ENCODE measurements around the gene RAE1. TPM values are rescaled to one million over a fixed set of nuclear protein-coding genes. Genes with fewer than 3 reads are reported as not detected.

The RAE1 gene
- total RNA-seq, 1 donor from 2014 or later: 24.7 TPM

DNA sequence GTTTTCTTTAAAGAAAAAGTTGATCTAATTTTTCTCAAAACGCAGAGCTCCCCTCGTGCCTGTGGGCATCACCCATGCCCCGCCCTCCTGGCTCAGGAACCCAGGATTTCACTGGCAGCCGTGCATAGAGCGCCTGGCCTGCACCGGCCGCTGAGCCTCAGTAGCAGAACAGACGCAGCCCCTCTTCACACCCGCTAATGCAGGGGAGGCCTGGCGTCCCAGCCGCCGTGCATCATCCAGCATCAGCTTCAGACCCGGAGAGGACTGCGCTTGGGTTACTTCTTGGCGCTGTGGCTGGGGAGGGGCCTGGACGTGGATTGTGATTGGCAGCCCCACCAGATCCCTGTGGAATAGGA lies 58.2 kb downstream of the RAE1 start:
- H3K4me3 Mint-ChIP-seq (ENCODE audit: unreplicated experiment): no peak overlapping the region
- no peak for TF ChIP-seq CTCF (IDR thresholded peaks at IDR 0.05)
- H3K27me3 Mint-ChIP-seq (ENCODE audit: unreplicated experiment): no peaks in the 10 kb centered on the region
- H3K4me1 Mint-ChIP-seq (ENCODE audit: unreplicated experiment): no peaks in the 10 kb centered on the region
- no peak overlapping the region for H3K27ac Mint-ChIP-seq (ENCODE audit: unreplicated experiment)
- DNase-seq (ENCODE audit: extremely low spot score, unreplicated experiment): no peak
- H3K36me3 Mint-ChIP-seq (ENCODE audit: unreplicated experiment): peaks cover 9% of the 10 kb centered on the region
- H3K9me3 Mint-ChIP-seq (ENCODE audit: unreplicated experiment): no peaks in the 10 kb centered on the region

GRCh38 chr20:57409672-57410397 lies 58.8 kb downstream of the RAE1 start:
- no peaks in the 10 kb centered on the region for H3K27me3 Mint-ChIP-seq (ENCODE audit: unreplicated experiment)
- peaks cover 9% of the 10 kb centered on the region for H3K36me3 Mint-ChIP-seq (ENCODE audit: unreplicated experiment)
- no peak overlapping the region for H3K4me3 Mint-ChIP-seq (ENCODE audit: unreplicated experiment)
- TF ChIP-seq CTCF (IDR thresholded peaks at IDR 0.05): no peak
- no peak for DNase-seq (ENCODE audit: extremely low spot score, unreplicated experiment)
- no peaks in the 10 kb centered on the region for H3K4me1 Mint-ChIP-seq (ENCODE audit: unreplicated experiment)
- no peaks in the 10 kb centered on the region for H3K9me3 Mint-ChIP-seq (ENCODE audit: unreplicated experiment)
- H3K27ac Mint-ChIP-seq (ENCODE audit: unreplicated experiment): no peak overlapping the region

- H3K4me1 Mint-ChIP-seq (ENCODE audit: unreplicated experiment): no peaks in the 10 kb centered on the region
- DNase-seq (ENCODE audit: extremely low spot score, unreplicated experiment): no peak
- no peak overlapping the region for H3K27ac Mint-ChIP-seq (ENCODE audit: unreplicated experiment)
- H3K27me3 Mint-ChIP-seq (ENCODE audit: unreplicated experiment): no peaks in the 10 kb centered on the region
- H3K36me3 Mint-ChIP-seq (ENCODE audit: unreplicated experiment): peaks cover 9% of the 10 kb centered on the region
- no peaks in the 10 kb centered on the region for H3K9me3 Mint-ChIP-seq (ENCODE audit: unreplicated experiment)
- no peak for TF ChIP-seq CTCF (IDR thresholded peaks at IDR 0.05)
- no peak overlapping the region for H3K4me3 Mint-ChIP-seq (ENCODE audit: unreplicated experiment)
These were observed 59.4 kb downstream of the RAE1 start for GRCh38 chr20:57410398-57410920.

GRCh38 chr20:57410924-57411323 lies 59.9 kb downstream of the RAE1 start:
- DNase-seq (ENCODE audit: extremely low spot score, unreplicated experiment): no peak
- Mint-ChIP-seq H3K9me3 (ENCODE audit: unreplicated experiment) (no peaks in the 10 kb centered on the region), H3K36me3 (ENCODE audit: unreplicated experiment) (peaks cover 9% of the 10 kb centered on the region), H3K4me1 (ENCODE audit: unreplicated experiment) (no peaks in the 10 kb centered on the region), H3K27me3 (ENCODE audit: unreplicated experiment) (no peaks in the 10 kb centered on the region), H3K27ac (ENCODE audit: unreplicated experiment) (no peak overlapping the region), H3K4me3 (ENCODE audit: unreplicated experiment) (no peak overlapping the region)
- TF ChIP-seq CTCF (IDR thresholded peaks at IDR 0.05): no peak

DNA sequence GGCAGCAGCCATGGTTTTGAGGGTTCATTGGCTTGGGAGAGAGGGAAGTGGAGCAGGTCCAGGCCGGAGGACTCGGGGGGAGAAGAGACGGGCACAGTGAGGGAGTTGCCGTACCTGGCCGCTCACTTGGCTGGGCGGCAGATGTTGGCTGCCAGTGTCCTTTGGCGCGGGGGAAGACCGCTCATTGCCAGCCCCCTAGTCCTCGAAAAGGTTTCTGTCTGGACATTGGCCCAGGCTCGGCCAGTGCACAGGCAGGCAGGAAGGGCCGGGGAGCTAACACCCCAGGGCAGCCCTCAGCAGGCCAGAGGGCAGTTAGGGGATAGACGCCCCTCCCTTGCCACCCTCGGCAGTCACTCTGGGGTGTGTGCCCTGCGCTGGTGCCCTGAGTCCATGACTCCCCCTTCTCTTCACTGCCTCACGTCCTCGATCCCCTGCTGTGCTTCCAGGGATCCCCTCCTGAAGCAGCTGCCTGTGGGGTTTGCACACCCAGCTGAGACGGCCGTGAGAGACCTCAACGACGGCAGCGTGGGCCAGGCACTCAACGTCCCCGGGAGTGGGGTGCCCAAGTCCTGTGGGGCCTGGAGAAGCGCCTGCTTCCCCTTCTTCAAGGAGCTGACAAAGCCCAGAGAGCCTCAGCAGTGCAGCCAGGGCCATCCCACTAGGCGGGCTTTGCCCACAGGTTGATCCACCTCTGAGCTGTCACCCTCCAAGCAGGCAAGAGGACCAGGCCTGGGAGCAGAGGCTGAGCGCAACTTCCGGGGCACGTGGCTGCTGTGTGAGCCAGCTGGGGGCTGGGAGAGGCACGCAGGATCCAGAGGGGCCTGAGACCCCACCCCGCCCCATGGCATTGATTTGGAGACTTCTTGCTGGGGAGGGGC lies 60.6 kb downstream of the RAE1 start:
- Mint-ChIP-seq H3K36me3 (ENCODE audit: unreplicated experiment) (peaks cover 9% of the 10 kb centered on the region), H3K4me3 (ENCODE audit: unreplicated experiment) (no peak overlapping the region), H3K27me3 (ENCODE audit: unreplicated experiment) (no peaks in the 10 kb centered on the region), H3K27ac (ENCODE audit: unreplicated experiment) (no peak overlapping the region), H3K9me3 (ENCODE audit: unreplicated experiment) (no peaks in the 10 kb centered on the region), H3K4me1 (ENCODE audit: unreplicated experiment) (no peaks in the 10 kb centered on the region)
- DNase-seq (ENCODE audit: extremely low spot score, unreplicated experiment): no peak
- TF ChIP-seq CTCF (IDR thresholded peaks at IDR 0.05): no peak

Data from osteocyte (in vitro differentiated cells).